NT2/D1 (cell line): ENCODE results near the gene SLC39A10.

ENCODE experiments used
- YY1 ChIP-seq: IDR thresholded peaks from 2 replicates; pipeline ENCODE4 v1.6.1; 2011; ENCODE audit not compliant: insufficient read length, insufficient read depth
- ZNF274 ChIP-seq: IDR thresholded peaks from 2 replicates; pipeline ENCODE4 v1.6.1; 2011; ENCODE audit warnings: mild to moderate bottlenecking, low read depth, low read length

DNA sequence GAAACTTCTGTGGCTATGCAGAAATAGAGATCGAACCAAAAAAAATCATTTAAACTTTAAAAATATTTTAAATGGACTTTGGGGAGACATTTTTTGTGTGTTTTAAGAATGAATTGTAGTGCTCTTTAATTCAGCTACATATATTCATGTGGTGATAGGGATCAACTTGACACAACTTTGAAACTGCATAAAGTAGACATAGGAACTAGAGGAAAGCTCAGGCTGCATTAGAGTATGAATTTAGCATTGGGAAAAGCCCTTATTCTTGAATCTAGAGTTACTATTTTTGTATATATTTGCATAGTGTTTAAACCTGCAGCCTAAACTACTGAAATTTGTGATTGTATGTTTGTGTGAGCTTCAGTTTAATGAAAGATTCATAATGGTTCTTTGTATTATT, 78.3 kb downstream of the SLC39A10 start:
- no peak for TF ChIP-seq ZNF274
- TF ChIP-seq YY1 = no peak
